GM19438 (cell line): ENCODE measurements around the gene CD47.

Experiments
- ATAC-seq: cut with Tn5 transposase; IDR thresholded peaks from one replicate; pipeline ENCODE4 v1.9.1; 2021; ENCODE audit warnings: low read depth; ENCODE audit not compliant: unreplicated experiment

Gene CD47

GRCh38 chr3:108093616-108094015 is 2.8 kb upstream of the CD47 start:
- ATAC-seq, result no peak

GRCh38 chr3:108093021-108093420 is 2.2 kb upstream of the CD47 start:
- no peak for ATAC-seq

GRCh38 chr3:108092501-108092900 is 1.7 kb upstream of the CD47 start:
- ATAC-seq, result no peak

GRCh38 chr3:108091498-108092250 is 843 bp upstream of the CD47 start:
- peak; percentile 22 for ATAC-seq

GRCh38 chr3:108090049-108090700 is 656 bp downstream of the CD47 start:
- ATAC-seq, result peak; percentile 17

- no peak for ATAC-seq
These were observed 1.3 kb downstream of the CD47 start for GRCh38 chr3:108089579-108089978.

GRCh38 chr3:108088697-108089096 is 2.1 kb downstream of the CD47 start:
- no peak for ATAC-seq

GRCh38 chr3:108088146-108088545 is 2.7 kb downstream of the CD47 start:
- no peak for ATAC-seq

- no peak for ATAC-seq
These were observed 4.2 kb downstream of the CD47 start for GRCh38 chr3:108086653-108087052.

GRCh38 chr3:108085810-108086350 is 5.0 kb downstream of the CD47 start:
- no peak for ATAC-seq

- ATAC-seq, result no peak
These were observed 5.5 kb downstream of the CD47 start for GRCh38 chr3:108085370-108085769.

GRCh38 chr3:108079877-108080276 is 11.0 kb downstream of the CD47 start:
- no peak for ATAC-seq

GRCh38 chr3:108079043-108079442 is 11.8 kb downstream of the CD47 start:
- ATAC-seq, result no peak

- ATAC-seq, result no peak
These were observed 14.3 kb downstream of the CD47 start for GRCh38 chr3:108076564-108076963.

- no peak for ATAC-seq
These were observed 16.9 kb downstream of the CD47 start for GRCh38 chr3:108073764-108074431.

GRCh38 chr3:108071368-108071767 is 19.5 kb downstream of the CD47 start:
- no peak for ATAC-seq

- ATAC-seq, result no peak
These were observed 20.5 kb downstream of the CD47 start for GRCh38 chr3:108070356-108070755.

- ATAC-seq, result no peak
These were observed 23.1 kb downstream of the CD47 start for GRCh38 chr3:108067768-108068167.

GRCh38 chr3:108065096-108065495 is 25.7 kb downstream of the CD47 start:
- ATAC-seq, result no peak

- no peak for ATAC-seq
These were observed 26.4 kb downstream of the CD47 start for GRCh38 chr3:108064293-108064887.

- ATAC-seq, result no peak
These were observed 28.8 kb downstream of the CD47 start for GRCh38 chr3:108062051-108062450.
